IMR-90 (cell line): ENCODE data around the gene DLG5. TPM values are rescaled to one million over a fixed set of nuclear protein-coding genes. Genes with fewer than 3 reads are reported as not detected.

Experiments
- ATAC-seq: fragments of 200-7000 bp; cut with Tn5 transposase; 2 replicates; pipeline ENCODE4 v1.9.1; 2020; ENCODE audit warnings: low read depth, mild to moderate bottlenecking, moderate library complexity
- BruUV-seq: library from RNA; stranded (reverse); fragments of 400-500 nt; replicated peaks from 2 replicates; lab custom pipeline; 2021; lab: Mats Ljungman, UMichigan
- CTCF ChIA-PET: fragments of 300-600 bp; formaldehyde crosslinking; extraction: SDS; loops from one replicate; lab custom pipeline; 2021; ENCODE audit warnings: antibody characterized with exemption; lab: Yijun Ruan, JAX
- POLR2A ChIA-PET: fragments of 300-600 bp; sonication (Branson Sonifier 250); formaldehyde crosslinking; loops from one replicate; lab custom pipeline; 2022; ENCODE audit warnings: antibody characterized with exemption; ENCODE audit not compliant: unreplicated experiment; lab: Charles Lee
- DNase-seq: peaks from one replicate; pipeline ENCODE4 v3.0.0; 2013
- H2AFZ ChIP-seq: replicated peaks from 2 replicates; pipeline ENCODE3; 2013; ENCODE audit warnings: low read length, mild to moderate bottlenecking; ENCODE audit not compliant: poor library complexity
- H2AK5ac ChIP-seq: 2 replicates; pipeline ENCODE4 v1.6.1; 2013; ENCODE audit warnings: low read depth, low read length, inconsistent platforms
- H2AK9ac ChIP-seq: replicated peaks from 2 replicates; pipeline ENCODE3; 2013; ENCODE audit warnings: mild to moderate bottlenecking, low read depth, low read length, moderate library complexity; ENCODE audit not compliant: poor library complexity
- H2BK120ac ChIP-seq: 2 replicates; pipeline ENCODE4 v1.6.1; 2013; ENCODE audit warnings: low read depth, low read length, inconsistent platforms
- H2BK15ac ChIP-seq: 3 replicates; pipeline ENCODE4 v1.6.1; 2013; ENCODE audit warnings: low read depth, low read length, inconsistent platforms
- H2BK20ac ChIP-seq: 2 replicates; pipeline ENCODE4 v1.6.1; 2013; ENCODE audit warnings: low read depth, mild to moderate bottlenecking, inconsistent platforms, low read length, moderate library complexity
- H2BK5ac ChIP-seq: 2 replicates; pipeline ENCODE4 v1.6.1; 2013; ENCODE audit warnings: mild to moderate bottlenecking, low read depth, low read length, inconsistent platforms; ENCODE audit not compliant: poor library complexity, severe bottlenecking
- H3K14ac ChIP-seq: replicated peaks from 2 replicates; pipeline ENCODE4 v1.6.1; 2013; ENCODE audit warnings: low read depth, low read length, inconsistent platforms
- H3K18ac ChIP-seq: 2 replicates; pipeline ENCODE4 v1.6.1; 2013; ENCODE audit warnings: low read depth, low read length, control low read depth
- H3K23ac ChIP-seq: 2 replicates; pipeline ENCODE4 v1.6.1; 2013; ENCODE audit warnings: low read depth, low read length, inconsistent platforms
- H3K27ac ChIP-seq: 2 replicates; pipeline ENCODE4 v1.5.1; 2013; ENCODE audit warnings: mild to moderate bottlenecking, control low read depth, low read length; ENCODE audit not compliant: insufficient read depth
- H3K27me3 ChIP-seq: 2 replicates; pipeline ENCODE4 v1.6.1; 2013; ENCODE audit warnings: low read length; ENCODE audit not compliant: control insufficient read depth, insufficient read depth
- H3K36me3 ChIP-seq: 2 replicates; pipeline ENCODE4 v1.6.1; 2013; ENCODE audit warnings: low read length, mixed read lengths; ENCODE audit not compliant: control insufficient read depth, insufficient read depth
- H3K4ac ChIP-seq: 2 replicates; pipeline ENCODE4 v1.6.1; 2013; ENCODE audit warnings: low read depth, low read length, inconsistent platforms
- H3K4me1 ChIP-seq: 2 replicates; pipeline ENCODE4 v1.6.1; 2013; ENCODE audit warnings: low read length, mixed read lengths; ENCODE audit not compliant: control insufficient read depth, insufficient read depth
- H3K4me2 ChIP-seq: 2 replicates; pipeline ENCODE4 v1.6.1; 2013; ENCODE audit warnings: low read depth, mild to moderate bottlenecking, control low read depth, low read length, moderate library complexity
- H3K4me3 ChIP-seq: 2 replicates; pipeline ENCODE4 v1.5.1; 2013; ENCODE audit warnings: low read depth, mild to moderate bottlenecking, control low read depth, low read length, moderate library complexity; ENCODE audit not compliant: insufficient read depth
- H3K56ac ChIP-seq: 2 replicates; pipeline ENCODE4 v1.6.1; 2013; ENCODE audit warnings: low read length, inconsistent platforms; ENCODE audit not compliant: insufficient read depth; ENCODE audit errors: extremely low read depth
- H3K79me1 ChIP-seq, 2 experiments: 2 replicates each; pipeline ENCODE4 v1.6.1; 2013; ENCODE audit warnings: low read length in 2 of 2, inconsistent platforms in 1 of 2, low read depth in 1 of 2
- H3K9ac ChIP-seq: 2 replicates; pipeline ENCODE4 v1.6.1; 2013; ENCODE audit warnings: low read depth, low read length, control low read depth
- H3K9me1 ChIP-seq: 2 replicates; pipeline ENCODE4 v1.6.1; 2013; ENCODE audit warnings: low read length, inconsistent platforms; ENCODE audit not compliant: insufficient read depth
- H3K9me3 ChIP-seq: 2 replicates; pipeline ENCODE4 v1.6.1; 2013; ENCODE audit warnings: low read length; ENCODE audit not compliant: control insufficient read depth, insufficient read depth
- H4K20me1 ChIP-seq: 2 replicates; pipeline ENCODE4 v1.6.1; 2013; ENCODE audit warnings: low read length, inconsistent platforms; ENCODE audit not compliant: insufficient read depth
- H4K5ac ChIP-seq: 2 replicates; pipeline ENCODE4 v1.6.1; 2013; ENCODE audit warnings: mild to moderate bottlenecking, low read depth, low read length, control low read depth
- H4K8ac ChIP-seq, 2 experiments: 2 replicates each; pipeline ENCODE4 v1.6.1; 2013; ENCODE audit warnings: low read depth in 2 of 2, low read length in 2 of 2, control low read depth in 1 of 2, inconsistent platforms in 1 of 2
- H4K91ac ChIP-seq: 2 replicates; pipeline ENCODE4 v1.6.1; 2013; ENCODE audit warnings: low read depth, low read length, inconsistent platforms; ENCODE audit not compliant: insufficient read depth
- CEBPB ChIP-seq: IDR thresholded peaks from 2 replicates; pipeline ENCODE4 v1.6.1; 2012; ENCODE audit warnings: low read depth, low read length, improper control_type of control experiment
- CHD1 ChIP-seq: IDR thresholded peaks from 2 replicates; pipeline ENCODE4 v1.6.1; 2012; ENCODE audit warnings: low read depth, low read length, improper control_type of control experiment
- CTCF ChIP-seq: conservative IDR thresholded peaks from 2 replicates; pipeline ENCODE4 v1.5.1; 2012; ENCODE audit warnings: mild to moderate bottlenecking, low read depth, low read length, improper control_type of control experiment
- FOS ChIP-seq: fragments of 150-350 bp; IDR thresholded peaks from 2 replicates; pipeline ENCODE4 v1.6.1; 2016; ENCODE audit warnings: low read depth, low read length
- MAFK ChIP-seq: IDR thresholded peaks from 2 replicates; pipeline ENCODE4 v1.6.1; 2012; ENCODE audit warnings: low read depth, low read length, improper control_type of control experiment
- MAZ ChIP-seq: IDR thresholded peaks from 2 replicates; pipeline ENCODE4 v1.6.1; 2012; ENCODE audit warnings: low read depth, mild to moderate bottlenecking, low read length, improper control_type of control experiment, moderate library complexity, borderline replicate concordance
- MXI1 ChIP-seq: IDR thresholded peaks from 2 replicates; pipeline ENCODE4 v1.6.1; 2012; ENCODE audit warnings: low read depth, mild to moderate bottlenecking, low read length, moderate library complexity, borderline replicate concordance
- NFE2L2 ChIP-seq: fragments of 150-350 bp; IDR thresholded peaks from 2 replicates; pipeline ENCODE4 v1.6.1; 2016; ENCODE audit warnings: low read depth, mild to moderate bottlenecking, low read length
- POLR2A ChIP-seq: IDR thresholded peaks from 2 replicates; pipeline ENCODE4 v1.6.1; 2012; ENCODE audit warnings: mild to moderate bottlenecking, low read depth, low read length
- RAD21 ChIP-seq: IDR thresholded peaks from 2 replicates; pipeline ENCODE4 v1.6.1; 2012; ENCODE audit warnings: low read length, improper control_type of control experiment
- RCOR1 ChIP-seq: IDR thresholded peaks from 2 replicates; pipeline ENCODE4 v1.6.1; 2012; ENCODE audit warnings: mild to moderate bottlenecking, low read length, improper control_type of control experiment; ENCODE audit not compliant: insufficient replicate concordance
- WGBS, 2 experiments: methylation state at CpG; one replicate each; pipeline versions ENCODE4 v1.1.5 to v1.1.7; 2013; ENCODE audit warnings: missing lambda C conversion rate in 2 of 2; ENCODE audit not compliant: insufficient read length in 1 of 2; ENCODE audit errors: extremely low coverage in 2 of 2; 5-methylcytosine and 5-hydroxymethylcytosine counted together
- dilution Hi-C: fragments of 300-500 bp; cut with HindIII; formaldehyde crosslinking; loops from one replicate; pipeline ENCODE4 v1.14.3; 2018; ENCODE audit warnings: low sequenced_read_pairs; ENCODE audit not compliant: unreplicated experiment
- in situ Hi-C: fragments of 300-500 bp; cut with MboI; formaldehyde crosslinking; loops from 3 replicates; pipeline ENCODE4 v1.14.3; 2019; ENCODE audit warnings: low sequenced_read_pairs, inconsistent platforms, mixed read lengths
- intact Hi-C: fragments of 100-400 bp; cut with micrococcal nuclease; formaldehyde crosslinking; loops from 2 replicates; pipeline ENCODE4 v1.10.0; 2022
- polyA plus RNA-seq, 3 experiments: library from polyadenylated mRNA; depleted of rRNA; stranded (reverse); fragments of >200 nt; gene quantifications; 2 replicates each; pipeline ENCODE4 v1.2.3, GENCODE V29; 2012; ENCODE audit warnings: low replicate concordance in 1 of 3
- total RNA-seq: library from RNA; depleted of rRNA; stranded (reverse); fragments of >200 nt; gene quantifications from 2 replicates; pipeline ENCODE4 v1.2.3, GENCODE V29; 2012
- TF ChIP-seq, protein P1 (sequence below): fragments of 150-350 bp; IDR thresholded peaks from 2 replicates; pipeline ENCODE4 v1.6.1; 2017; ENCODE audit warnings: mild to moderate bottlenecking, antibody characterized with exemption, low read length, low read depth
- TF ChIP-seq, protein P2 (sequence below): fragments of 150-350 bp; IDR thresholded peaks from 2 replicates; pipeline ENCODE4 v1.6.1; 2016; ENCODE audit warnings: low read depth, mild to moderate bottlenecking, low read length, moderate library complexity, borderline replicate concordance

DLG5 gene
- total and polyA plus RNA-seq, 2 of the 4 experiments (the other 2 are of a cell fraction), result 12.7 to 28.7 TPM

- Histone ChIP-seq H3K36me3 (peaks cover 41% of the 10 kb centered on the region), H3K56ac (no peak overlapping the region), H3K4me1 (peaks cover 11% of the 10 kb centered on the region), H3K9me1 (peaks cover 8% of the 10 kb centered on the region; the same call in 1 of the 2 replicates), H2AFZ (no peak overlapping the region), H2BK120ac (no peak overlapping the region), H2BK20ac (no peak overlapping the region), H3K18ac (no peak overlapping the region), H4K20me1 (0 out of 2 replicates have a peak, but pooled peaks cover under 1% of the 10 kb centered on the region), H3K4me2 (no peak overlapping the region), H4K5ac (no peak overlapping the region), H3K9ac (no peak overlapping the region), H2AK5ac (no peak overlapping the region), H2AK9ac (no peak overlapping the region), H2BK15ac (no peak overlapping the region), H3K27ac (no peak overlapping the region), H4K8ac (no peak overlapping the region), H2BK5ac (no peak overlapping the region), H3K9me3 (no peaks in the 10 kb centered on the region), H3K4me3 (no peak overlapping the region), H3K4ac (no peak overlapping the region), H3K14ac (no peak overlapping the region), H3K79me1 (peaks cover 36 to 54% of the 10 kb centered on the region in 2 experiments), H3K27me3 (no peaks in the 10 kb centered on the region), H3K23ac (no peak overlapping the region), H4K91ac (no peak overlapping the region)
- ATAC-seq (no peak), DNase-seq (no peak)
- ChIA-PET POLR2A (no interaction called here), CTCF (interaction anchor here (0.5 kb wide), 1 partner anchor 186 kb away, joined by 3 read pairs; no protein-coding TSS in a partner anchor)
- intact Hi-C loops, result no loop called here
- no TSS peak for BruUV-seq
- WGBS, 2 experiments, result no CpG with 5 or more reads among the region's 8 CpGs
- TF ChIP-seq RAD21 (no peak), MAZ (no peak), CHD1 (no peak), NFE2L2 (no peak), CEBPB (no peak), CTCF (no peak), POLR2A (no peak), FOS (no peak), MXI1 (no peak), RCOR1 (no peak), MAFK (no peak)
- TF ChIP-seq, protein P1, sequence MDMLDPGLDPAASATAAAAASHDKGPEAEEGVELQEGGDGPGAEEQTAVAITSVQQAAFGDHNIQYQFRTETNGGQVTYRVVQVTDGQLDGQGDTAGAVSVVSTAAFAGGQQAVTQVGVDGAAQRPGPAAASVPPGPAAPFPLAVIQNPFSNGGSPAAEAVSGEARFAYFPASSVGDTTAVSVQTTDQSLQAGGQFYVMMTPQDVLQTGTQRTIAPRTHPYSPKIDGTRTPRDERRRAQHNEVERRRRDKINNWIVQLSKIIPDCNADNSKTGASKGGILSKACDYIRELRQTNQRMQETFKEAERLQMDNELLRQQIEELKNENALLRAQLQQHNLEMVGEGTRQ, result no peak
- TF ChIP-seq, protein P2, sequence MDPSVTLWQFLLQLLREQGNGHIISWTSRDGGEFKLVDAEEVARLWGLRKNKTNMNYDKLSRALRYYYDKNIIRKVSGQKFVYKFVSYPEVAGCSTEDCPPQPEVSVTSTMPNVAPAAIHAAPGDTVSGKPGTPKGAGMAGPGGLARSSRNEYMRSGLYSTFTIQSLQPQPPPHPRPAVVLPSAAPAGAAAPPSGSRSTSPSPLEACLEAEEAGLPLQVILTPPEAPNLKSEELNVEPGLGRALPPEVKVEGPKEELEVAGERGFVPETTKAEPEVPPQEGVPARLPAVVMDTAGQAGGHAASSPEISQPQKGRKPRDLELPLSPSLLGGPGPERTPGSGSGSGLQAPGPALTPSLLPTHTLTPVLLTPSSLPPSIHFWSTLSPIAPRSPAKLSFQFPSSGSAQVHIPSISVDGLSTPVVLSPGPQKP, result no peak
- dilution Hi-C loops, result no loop called here
- in situ Hi-C loops, result no loop called here
Measured at GRCh38 chr10:77840636-77841035, 85.9 kb downstream of the DLG5 start.
